MCF 10A (cell line): ENCODE measurements around the gene WDR18. TPM values are rescaled to one million over a fixed set of nuclear protein-coding genes. Genes with fewer than 3 reads are reported as not detected.

ENCODE experiments used
- BruUV-seq: library from RNA; stranded (reverse); fragments of 400-500 nt; replicated peaks from 2 replicates; lab custom pipeline; 2021; lab: Mats Ljungman, UMichigan
- CTCF ChIA-PET: fragments of 300-600 bp; sonication (Branson Sonifier 250); formaldehyde crosslinking; extraction: SDS; loops from one replicate; lab custom pipeline; 2021; ENCODE audit warnings: antibody characterized with exemption, inconsistent platforms; lab: Yijun Ruan, JAX
- POLR2A ChIA-PET: fragments of 300-600, 350-650 bp; sonication (Branson Sonifier 250); formaldehyde crosslinking; extraction: SDS; loops from one replicate; lab custom pipeline; 2020; ENCODE audit warnings: antibody characterized with exemption, inconsistent platforms; lab: Yijun Ruan, JAX
- DNase-seq: peaks from one replicate; pipeline ENCODE4 v3.0.0-alpha.2; 2018; ENCODE audit not compliant: unreplicated experiment
- H3K27ac Mint-ChIP-seq: one replicate; pipeline ENCODE4 v1.8.0; 2022; ENCODE audit warnings: mild to moderate bottlenecking, low read depth, mixed read lengths; ENCODE audit not compliant: unreplicated experiment
- H3K27me3 Mint-ChIP-seq: one replicate; pipeline ENCODE4 v1.8.0; 2022; ENCODE audit warnings: mixed read lengths; ENCODE audit not compliant: insufficient read depth, unreplicated experiment
- H3K36me3 Mint-ChIP-seq: one replicate; pipeline ENCODE4 v1.8.0; 2022; ENCODE audit warnings: mild to moderate bottlenecking, moderate library complexity, mixed read lengths; ENCODE audit not compliant: insufficient read depth, unreplicated experiment
- H3K4me1 Mint-ChIP-seq: one replicate; pipeline ENCODE4 v1.8.0; 2022; ENCODE audit warnings: mixed read lengths; ENCODE audit not compliant: insufficient read depth, unreplicated experiment
- H3K4me3 Mint-ChIP-seq: one replicate; pipeline ENCODE4 v1.8.0; 2022; ENCODE audit warnings: mild to moderate bottlenecking, moderate library complexity, mixed read lengths; ENCODE audit not compliant: unreplicated experiment
- H3K9me3 Mint-ChIP-seq: one replicate; pipeline ENCODE4 v1.8.0; 2022; ENCODE audit warnings: mixed read lengths; ENCODE audit not compliant: unreplicated experiment
- intact Hi-C: fragments of 100-400 bp; cut with micrococcal nuclease; formaldehyde crosslinking; loops from 2 replicates; pipeline ENCODE4 v1.14.1; 2022
- total RNA-seq: library from RNA; stranded (reverse); gene quantifications from 2 replicates; pipeline ENCODE4 v1.2.3, GENCODE V29; 2022
- TF ChIP-seq, protein P1 (sequence below): fragments of 200-600 bp; IDR thresholded peaks from one replicate; pipeline ENCODE4 v1.8.0; 2022; ENCODE audit warnings: antibody characterized with exemption, mild to moderate bottlenecking; ENCODE audit not compliant: unreplicated experiment

Gene WDR18
- total RNA-seq, 1 experiment from 2014 or later: 96.7 TPM

GRCh38 chr19:979318-979741 lies 4.8 kb upstream of the WDR18 start:
- BruUV-seq: no TSS peak
- DNase-seq: no peak
- Mint-ChIP-seq H3K4me1 (no peaks in the 10 kb centered on the region), H3K36me3 (peaks cover 11% of the 10 kb centered on the region), H3K4me3 (no peak overlapping the region), H3K27ac (no peak overlapping the region), H3K27me3 (no peaks in the 10 kb centered on the region), H3K9me3 (no peaks in the 10 kb centered on the region)
- ChIA-PET POLR2A (no interaction called here), CTCF (no interaction called here)
- TF ChIP-seq, protein P1, sequence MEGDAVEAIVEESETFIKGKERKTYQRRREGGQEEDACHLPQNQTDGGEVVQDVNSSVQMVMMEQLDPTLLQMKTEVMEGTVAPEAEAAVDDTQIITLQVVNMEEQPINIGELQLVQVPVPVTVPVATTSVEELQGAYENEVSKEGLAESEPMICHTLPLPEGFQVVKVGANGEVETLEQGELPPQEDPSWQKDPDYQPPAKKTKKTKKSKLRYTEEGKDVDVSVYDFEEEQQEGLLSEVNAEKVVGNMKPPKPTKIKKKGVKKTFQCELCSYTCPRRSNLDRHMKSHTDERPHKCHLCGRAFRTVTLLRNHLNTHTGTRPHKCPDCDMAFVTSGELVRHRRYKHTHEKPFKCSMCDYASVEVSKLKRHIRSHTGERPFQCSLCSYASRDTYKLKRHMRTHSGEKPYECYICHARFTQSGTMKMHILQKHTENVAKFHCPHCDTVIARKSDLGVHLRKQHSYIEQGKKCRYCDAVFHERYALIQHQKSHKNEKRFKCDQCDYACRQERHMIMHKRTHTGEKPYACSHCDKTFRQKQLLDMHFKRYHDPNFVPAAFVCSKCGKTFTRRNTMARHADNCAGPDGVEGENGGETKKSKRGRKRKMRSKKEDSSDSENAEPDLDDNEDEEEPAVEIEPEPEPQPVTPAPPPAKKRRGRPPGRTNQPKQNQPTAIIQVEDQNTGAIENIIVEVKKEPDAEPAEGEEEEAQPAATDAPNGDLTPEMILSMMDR: no peak
- intact Hi-C loops: no loop called here

- Mint-ChIP-seq H3K27ac (no peak overlapping the region), H3K4me1 (peaks cover 6% of the 10 kb centered on the region), H3K9me3 (no peaks in the 10 kb centered on the region), H3K36me3 (peaks cover 14% of the 10 kb centered on the region), H3K4me3 (no peak overlapping the region), H3K27me3 (no peaks in the 10 kb centered on the region)
- ChIA-PET CTCF (interaction anchor here (0.7 to 5.6 kb wide), 3 partner anchors 57 to 281 kb away, joined by 3 to 83 read pairs (median 5); no protein-coding TSS in a partner anchor), POLR2A (interaction anchor here (1.0 kb wide), 1 partner anchor 62 kb away, joined by 3 read pairs; no protein-coding TSS in a partner anchor)
- no TSS peak for BruUV-seq
- TF ChIP-seq, protein P1: no peak
- intact Hi-C loops: loop anchor here (5.0 to 10.0 kb wide), 2 partner anchors 126 to 208 kb away; partner anchors contain the start of genes CFD and ELANE
- DNase-seq: no peak
Measured at GRCh38 chr19:980133-980998, 3.8 kb upstream of the WDR18 start.

GRCh38 chr19:982567-983170 lies 1.5 kb upstream of the WDR18 start:
- no peaks in the 10 kb centered on the region for H3K9me3 Mint-ChIP-seq
- peaks cover 22% of the 10 kb centered on the region for H3K36me3 Mint-ChIP-seq
- peak; percentile 66 for DNase-seq
- TF ChIP-seq, protein P1: peak; percentile 94
- intact Hi-C loops: loop anchor here (1.0 to 10.0 kb wide), 3 partner anchors 61 to 210 kb away; partner anchors contain the start of genes CFD and ELANE
- H3K4me1 Mint-ChIP-seq: peaks cover 11% of the 10 kb centered on the region
- BruUV-seq: no TSS peak
- H3K4me3 Mint-ChIP-seq: no peak overlapping the region
- H3K27ac Mint-ChIP-seq: no peak overlapping the region
- no peaks in the 10 kb centered on the region for H3K27me3 Mint-ChIP-seq
- ChIA-PET CTCF (interaction anchor here (0.6 to 5.6 kb wide), 13 partner anchors 10 to 251 kb away, joined by 3 to 83 read pairs (median 3); no protein-coding TSS in a partner anchor), POLR2A (interaction anchor here (0.7 to 2.7 kb wide), 2 partner anchors 60 to 229 kb away, joined by 4 to 28 read pairs; no protein-coding TSS in a partner anchor)
